GM21447 (cell line): ENCODE data around the gene NDUFS3.
"Not testable (repeated sequence)": the region's sequence is repeated elsewhere in the genome, so short reads cannot be mapped to it uniquely, and the experiment has no call there.

Source experiments
- ATAC-seq: cut with Tn5 transposase; IDR thresholded peaks from one replicate; pipeline ENCODE4 v1.9.1; 2021; ENCODE audit not compliant: unreplicated experiment

NDUFS3 gene

DNA sequence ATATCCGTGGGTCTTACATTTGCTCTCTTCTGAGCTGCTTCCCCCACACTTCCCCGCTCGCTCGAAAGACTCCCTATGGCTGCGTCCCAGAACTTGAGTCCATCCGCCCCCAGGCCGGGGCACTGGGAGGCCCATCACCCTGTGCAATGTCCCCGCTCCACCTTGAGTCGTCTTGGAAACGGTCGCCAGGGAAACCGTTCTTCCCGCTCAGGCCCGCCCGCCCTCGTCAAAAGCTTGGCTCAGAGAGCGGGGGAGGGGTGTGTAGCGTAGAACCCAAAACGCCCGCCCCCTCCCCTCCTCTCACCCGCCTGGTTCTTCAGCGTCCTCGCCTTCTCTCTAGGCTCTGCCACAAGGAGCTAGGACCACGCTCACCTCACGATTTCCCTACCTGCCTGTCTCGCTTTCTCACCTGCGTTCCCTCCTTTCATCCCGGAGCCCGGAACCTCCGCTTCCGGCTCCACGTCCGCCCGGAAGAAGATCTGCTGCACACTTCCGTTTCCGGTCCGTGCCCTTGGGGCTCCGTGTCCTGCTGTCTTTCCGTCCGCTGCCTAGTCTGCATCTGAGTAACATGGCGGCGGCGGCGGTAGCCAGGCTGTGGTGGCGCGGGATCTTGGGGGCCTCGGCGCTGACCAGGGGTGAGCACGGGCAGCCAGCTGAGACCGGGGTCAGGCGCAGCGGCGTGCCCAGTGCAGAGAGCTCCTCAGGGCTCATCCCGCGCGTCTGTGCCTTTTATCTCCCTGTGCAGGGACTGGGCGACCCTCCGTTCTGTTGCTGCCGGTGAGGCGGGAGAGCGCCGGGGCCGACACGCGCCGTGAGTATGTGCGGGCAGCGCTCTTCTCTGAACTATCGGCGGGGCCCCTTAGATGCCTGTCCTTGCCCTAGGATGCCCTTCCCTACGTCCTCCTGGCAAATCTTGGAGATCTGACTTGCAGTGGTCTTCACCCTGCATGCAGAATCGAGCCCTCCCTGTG is at the start of gene NDUFS3, which contains the start of gene KBTBD4:
NDUFS3 (plus strand) TSS at position 551 of the 971 bp plus-strand sequence; CDS start at position 569, 18 bp downstream.
KBTBD4 (minus strand) TSS at position 447 of the 971 bp plus-strand sequence; CDS start at position 428, 19 bp downstream.
- ATAC-seq = peak; percentile 91

DNA sequence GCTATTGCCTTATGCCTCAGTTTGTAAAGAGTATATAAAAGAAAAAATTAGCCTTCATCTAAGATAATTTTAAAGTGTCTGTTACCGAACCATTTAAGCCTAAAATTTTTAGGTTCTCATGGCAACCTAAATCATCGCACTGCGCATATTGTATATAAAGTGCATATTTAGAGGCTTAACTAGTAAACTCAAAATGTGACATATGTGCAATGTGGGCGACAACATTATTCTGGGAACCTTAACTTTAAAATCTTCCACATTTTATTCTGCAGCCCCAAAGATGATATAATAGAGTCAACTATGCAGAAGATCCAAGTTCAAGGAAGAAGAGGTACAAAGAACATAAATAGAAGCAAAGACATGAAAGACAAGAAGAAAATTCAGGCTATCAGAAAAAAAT is 48.9 kb upstream of the NDUFS3 start:
- ATAC-seq = no peak

DNA sequence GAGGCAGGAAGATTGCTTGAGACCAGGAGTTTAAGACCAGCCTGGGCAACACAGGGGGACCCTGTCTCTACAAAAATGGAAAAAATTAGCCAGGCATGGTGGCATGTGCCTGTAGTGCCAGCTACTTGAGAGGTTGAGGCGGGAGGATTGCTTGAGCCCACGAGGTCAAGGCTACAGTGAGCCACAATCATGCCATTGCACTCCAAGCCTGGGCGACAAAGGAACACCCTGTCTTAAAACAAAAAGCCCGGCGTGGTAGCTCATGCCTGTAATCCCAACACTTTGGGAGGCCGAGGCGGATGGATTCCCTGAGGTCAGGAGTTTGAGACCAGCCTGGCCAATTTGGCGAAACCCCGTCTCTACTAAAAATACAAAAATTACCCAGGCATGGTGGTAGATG is 48.2 kb upstream of the NDUFS3 start:
- ATAC-seq = not testable (repeated sequence)

DNA sequence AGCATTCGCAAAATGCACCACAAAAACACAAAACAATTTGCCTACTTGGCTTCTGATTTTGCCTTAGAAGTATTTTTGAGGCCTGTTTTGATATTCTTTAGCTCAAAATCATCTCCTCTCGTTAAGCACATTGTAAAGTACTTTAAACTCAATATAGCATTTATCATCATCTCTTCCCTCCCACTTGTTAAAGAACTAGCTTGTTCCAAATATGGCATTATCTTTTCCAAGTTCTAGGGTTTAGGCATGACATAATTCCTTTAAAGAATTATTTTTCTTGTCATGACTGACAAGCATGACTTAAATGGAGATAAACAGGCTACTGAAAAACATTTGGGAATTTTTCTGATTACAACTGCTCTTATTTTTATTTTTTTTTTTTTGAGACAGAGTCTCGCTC is 47.2 kb upstream of the NDUFS3 start:
- ATAC-seq = no peak

GRCh38 chr11:47532597-47533213 is 46.2 kb upstream of the NDUFS3 start:
- ATAC-seq = no peak

GRCh38 chr11:47533690-47534151 is 45.2 kb upstream of the NDUFS3 start:
- ATAC-seq = no peak

DNA sequence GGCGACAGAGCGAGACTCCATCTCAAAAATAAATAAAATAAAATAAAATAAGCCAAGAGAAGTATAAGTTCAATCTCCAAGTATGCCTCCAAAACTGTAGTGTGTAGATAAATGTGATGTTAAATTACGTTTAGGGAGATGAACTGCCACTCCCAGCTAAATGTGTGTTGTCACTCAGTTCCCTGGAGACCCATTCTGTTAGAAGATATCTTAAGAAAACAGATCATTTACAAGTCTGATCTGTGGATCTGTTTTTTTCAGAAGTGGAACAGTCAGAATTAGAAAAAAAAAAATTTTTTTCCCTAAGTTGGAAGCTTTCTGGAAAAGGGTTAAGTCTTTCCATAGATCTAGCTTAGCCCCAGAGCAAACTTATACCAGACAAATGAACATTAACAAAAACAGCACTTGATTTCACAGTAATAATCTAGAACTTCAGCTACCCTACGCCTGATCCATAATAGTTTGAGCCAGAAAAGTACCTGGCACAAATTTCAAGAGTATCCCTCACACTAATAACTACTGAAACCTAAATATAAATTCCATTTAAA is 44.1 kb upstream of the NDUFS3 start:
- no peak for ATAC-seq

DNA sequence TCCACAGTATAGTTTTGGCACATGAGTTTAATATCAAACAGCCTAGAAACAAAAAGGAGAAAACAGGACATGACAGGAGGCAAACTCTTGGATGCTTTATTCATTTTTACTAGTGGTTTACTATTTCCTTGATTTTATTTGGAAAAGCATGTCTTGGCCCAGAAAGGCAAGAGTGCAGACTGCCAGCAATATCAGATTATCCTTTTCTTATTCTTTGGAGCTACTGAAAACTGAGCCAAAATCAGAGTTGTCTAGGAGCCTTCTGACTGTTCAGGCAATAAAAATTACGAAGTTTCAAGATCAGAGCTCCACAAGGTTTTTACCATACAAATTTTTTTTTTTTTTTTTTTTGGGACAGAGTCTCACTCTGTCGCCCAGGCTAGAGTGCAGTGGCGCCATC is 42.0 kb upstream of the NDUFS3 start:
- no peak for ATAC-seq

- ATAC-seq = no peak
These were observed 39.9 kb upstream of the NDUFS3 start for GRCh38 chr11:47538741-47539565.

GRCh38 chr11:47539681-47540039 is 39.2 kb upstream of the NDUFS3 start:
- ATAC-seq = no peak

DNA sequence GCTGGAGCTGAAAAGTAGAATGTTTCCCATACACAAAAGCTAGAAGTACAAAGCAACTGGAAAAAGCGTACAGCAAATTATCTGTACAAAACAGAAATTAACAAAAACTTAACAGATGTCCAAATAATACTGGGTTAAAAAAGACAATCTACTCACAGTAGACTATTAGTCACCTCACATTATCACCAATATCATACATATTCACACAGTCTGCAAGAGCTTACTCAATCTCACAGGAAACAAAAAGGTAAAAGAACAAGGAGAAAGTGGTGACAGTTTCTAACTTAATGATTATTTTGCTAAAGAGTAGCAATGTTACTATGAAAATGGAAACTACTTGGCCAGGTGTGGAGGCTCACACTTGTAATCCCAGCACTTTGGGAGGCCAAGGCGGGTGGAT is 37.8 kb upstream of the NDUFS3 start:
- ATAC-seq = no peak

DNA sequence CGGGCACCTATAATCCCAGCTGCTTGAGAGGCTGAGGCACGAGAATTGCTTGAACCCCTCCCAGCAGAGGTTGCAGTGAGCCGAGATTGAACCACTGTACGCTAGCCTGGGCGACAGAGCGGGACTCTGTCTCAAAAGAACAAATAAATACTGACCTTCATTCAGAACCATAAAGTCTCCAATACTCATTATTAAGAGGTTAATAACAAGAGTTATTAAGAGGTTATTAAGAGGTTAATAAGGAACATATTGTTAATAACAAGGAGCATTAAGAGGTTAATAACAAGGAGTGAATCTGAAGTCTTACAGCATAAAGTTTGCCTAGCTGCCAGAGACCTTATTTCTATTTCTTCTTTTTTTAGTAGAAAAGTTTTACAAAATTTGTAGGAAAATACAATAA is 33.6 kb upstream of the NDUFS3 start:
- no peak for ATAC-seq

DNA sequence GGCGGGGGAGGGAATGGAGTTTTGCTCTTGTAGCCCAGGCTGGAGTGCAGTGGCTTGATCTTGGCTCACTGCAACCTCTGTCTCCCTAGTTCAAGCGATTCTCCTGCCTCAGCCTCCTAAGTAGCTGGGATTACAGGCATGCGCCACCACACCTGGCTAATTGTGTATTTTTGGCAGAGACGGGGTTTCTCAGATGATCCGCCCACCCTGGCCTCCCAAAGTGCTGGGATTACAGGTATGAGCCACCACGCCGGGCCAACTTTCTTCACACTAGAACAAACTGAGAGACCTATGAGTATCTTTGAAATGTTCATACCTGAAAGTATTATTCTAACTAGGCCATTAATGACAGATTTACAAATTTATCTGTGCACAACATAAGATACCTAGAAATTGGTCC is 32.6 kb upstream of the NDUFS3 start:
- ATAC-seq = not testable (repeated sequence)

DNA sequence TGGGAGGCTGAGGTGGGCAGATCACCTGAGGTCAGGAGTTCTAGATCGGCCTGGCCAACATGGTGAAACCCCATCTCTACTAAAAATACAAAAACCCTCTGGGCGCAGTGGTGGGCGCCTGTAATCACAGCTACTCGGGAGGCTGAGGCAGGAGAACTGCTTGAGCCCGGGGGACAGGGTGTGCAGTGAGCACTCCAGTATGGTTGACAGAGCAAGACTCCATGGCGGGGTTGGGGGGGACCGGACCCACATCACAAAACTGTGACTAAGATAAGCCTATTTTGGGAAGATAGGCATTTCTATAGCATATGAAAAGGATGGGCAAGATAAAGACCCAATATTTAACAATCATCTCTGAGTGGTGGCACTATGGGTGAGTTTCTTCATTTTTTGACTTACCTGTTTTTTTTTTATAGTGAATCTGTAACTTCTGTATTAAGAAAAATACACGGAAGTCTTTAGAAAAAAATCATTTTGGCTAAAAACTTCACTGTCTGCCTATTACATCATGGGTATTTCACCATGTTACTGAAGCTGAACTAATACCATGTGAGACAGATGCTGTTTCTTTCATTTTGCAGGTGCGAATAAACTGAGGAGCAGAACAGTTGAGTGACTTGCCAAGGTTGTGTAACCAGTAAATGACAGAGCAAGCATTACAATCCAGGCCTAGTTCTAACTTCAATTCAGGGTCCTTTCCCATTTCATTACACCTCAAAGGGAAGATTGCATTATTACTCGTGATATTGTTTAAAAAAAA is 28.4 kb upstream of the NDUFS3 start:
- no peak for ATAC-seq

DNA sequence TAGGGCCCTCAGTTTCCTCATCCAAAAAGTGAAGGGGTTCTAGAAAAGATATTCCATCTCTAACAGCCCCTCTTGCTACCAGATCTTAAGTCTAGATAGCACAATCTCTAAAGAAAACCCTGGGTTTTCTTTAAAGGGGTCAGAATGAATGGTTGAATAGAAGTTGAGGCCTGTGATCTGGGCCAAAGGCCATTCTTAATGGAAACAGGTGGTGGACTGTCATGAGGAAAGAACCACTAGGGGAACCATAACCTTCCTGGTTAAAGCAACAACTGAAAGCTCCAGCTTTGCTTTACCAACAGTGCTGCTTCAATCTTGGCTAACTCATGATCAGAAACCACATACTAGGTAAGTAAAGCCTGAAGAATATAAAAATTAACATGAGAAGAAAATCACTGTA is 27.8 kb upstream of the NDUFS3 start:
- ATAC-seq = no peak

- peak; percentile 10 for ATAC-seq
These were observed 26.8 kb upstream of the NDUFS3 start for GRCh38 chr11:47552056-47552565.

DNA sequence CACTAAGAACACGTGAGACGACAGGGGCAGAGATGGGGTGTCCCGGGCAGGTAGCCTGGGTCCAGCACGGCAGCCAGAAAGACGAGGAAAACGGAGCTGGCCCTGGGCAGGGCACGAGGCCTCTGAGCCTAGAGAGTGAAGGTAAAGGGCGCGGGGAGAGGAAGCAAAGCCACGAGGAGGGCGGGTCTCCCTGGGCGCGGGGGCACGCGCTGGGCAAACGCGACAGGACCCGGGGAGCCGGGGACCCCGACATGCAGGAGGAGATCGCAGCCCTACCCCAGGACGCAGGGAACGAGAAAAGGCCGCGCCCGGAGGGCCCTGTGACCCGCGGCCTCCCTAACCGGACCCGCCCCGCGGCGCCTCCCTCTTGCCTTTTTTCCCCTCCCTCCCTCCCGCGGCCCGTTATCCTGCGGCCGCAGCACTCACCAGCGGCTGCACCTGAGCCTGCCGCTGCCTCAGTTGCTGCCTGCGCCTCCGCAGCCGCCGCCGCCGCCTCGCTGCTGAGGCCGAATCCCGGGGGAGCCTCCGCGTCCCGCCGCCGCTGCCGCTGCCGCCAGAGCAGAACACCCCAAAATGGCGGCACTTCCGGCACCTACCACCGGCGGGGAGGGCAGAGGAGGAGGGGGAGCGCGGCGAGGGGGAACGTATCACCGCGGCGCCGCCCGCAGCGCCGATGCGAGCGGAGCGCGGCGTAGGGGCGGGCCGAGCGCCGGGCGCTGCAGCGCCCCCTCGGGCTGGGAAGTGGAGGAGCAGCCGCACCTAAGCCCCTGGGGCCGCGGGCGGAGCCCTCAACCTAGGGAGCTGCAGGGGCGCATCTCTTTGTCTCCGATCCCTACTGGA is 26.1 kb upstream of the NDUFS3 start, which contains the start of gene CELF1:
CELF1 (minus strand) TSS at position 567 of the 840 bp plus-strand sequence. CDS start 53,609 bp downstream, outside the sequence.
- peak; percentile 89 for ATAC-seq

DNA sequence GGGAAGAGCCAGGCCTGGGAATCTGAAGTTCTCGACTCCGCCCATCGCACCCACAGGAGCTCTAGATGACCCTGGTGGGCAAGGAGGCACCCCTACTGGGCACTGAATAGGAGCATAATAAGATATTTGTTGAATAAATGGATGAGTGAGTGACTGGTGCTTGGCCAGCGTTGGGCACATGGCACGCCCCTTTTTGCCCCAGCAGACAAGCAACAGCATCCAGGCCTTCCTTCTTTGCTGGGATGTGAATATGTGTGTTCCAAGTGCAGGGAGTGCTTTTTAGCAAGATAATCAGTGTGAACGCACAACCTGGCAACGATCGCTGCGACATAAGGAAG is 25.5 kb upstream of the NDUFS3 start:
- peak; percentile 25 for ATAC-seq

DNA sequence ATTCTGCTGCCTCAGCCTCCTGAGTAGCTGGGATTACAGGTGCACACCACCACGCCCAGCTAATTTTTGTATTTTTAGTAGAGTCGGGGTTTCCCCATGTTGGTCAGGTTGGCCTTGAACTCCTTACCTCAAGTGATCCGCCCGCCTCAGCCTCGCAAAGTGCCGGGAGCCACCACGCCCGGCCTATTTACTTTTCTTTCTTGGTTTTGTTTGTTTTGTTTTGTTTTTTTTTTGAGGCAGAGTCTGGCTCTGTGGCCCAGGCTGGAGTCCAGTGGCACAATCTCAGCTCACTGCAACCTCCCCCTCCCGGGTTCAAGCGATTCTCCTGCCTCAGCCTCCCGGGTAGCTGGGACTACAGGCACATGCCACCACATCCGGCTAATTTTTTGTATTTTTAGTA is 21.9 kb upstream of the NDUFS3 start:
- ATAC-seq = not testable (repeated sequence)
